Measurements from ENCODE around the gene GLT8D2.

- TF ChIP-seq, protein P1, sequence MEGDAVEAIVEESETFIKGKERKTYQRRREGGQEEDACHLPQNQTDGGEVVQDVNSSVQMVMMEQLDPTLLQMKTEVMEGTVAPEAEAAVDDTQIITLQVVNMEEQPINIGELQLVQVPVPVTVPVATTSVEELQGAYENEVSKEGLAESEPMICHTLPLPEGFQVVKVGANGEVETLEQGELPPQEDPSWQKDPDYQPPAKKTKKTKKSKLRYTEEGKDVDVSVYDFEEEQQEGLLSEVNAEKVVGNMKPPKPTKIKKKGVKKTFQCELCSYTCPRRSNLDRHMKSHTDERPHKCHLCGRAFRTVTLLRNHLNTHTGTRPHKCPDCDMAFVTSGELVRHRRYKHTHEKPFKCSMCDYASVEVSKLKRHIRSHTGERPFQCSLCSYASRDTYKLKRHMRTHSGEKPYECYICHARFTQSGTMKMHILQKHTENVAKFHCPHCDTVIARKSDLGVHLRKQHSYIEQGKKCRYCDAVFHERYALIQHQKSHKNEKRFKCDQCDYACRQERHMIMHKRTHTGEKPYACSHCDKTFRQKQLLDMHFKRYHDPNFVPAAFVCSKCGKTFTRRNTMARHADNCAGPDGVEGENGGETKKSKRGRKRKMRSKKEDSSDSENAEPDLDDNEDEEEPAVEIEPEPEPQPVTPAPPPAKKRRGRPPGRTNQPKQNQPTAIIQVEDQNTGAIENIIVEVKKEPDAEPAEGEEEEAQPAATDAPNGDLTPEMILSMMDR (conservative IDR thresholded peaks at IDR 0.05; ENCODE audit: low read depth in 2 of 2): no peak
- TF ChIP-seq EZH2 (IDR thresholded peaks at IDR 0.05; ENCODE audit: low read depth, unreplicated experiment): no peak
- TF ChIP-seq EZH2phosphoT487 (IDR thresholded peaks at IDR 0.05; ENCODE audit: unreplicated experiment): no peak
- no peak for TF ChIP-seq CREB1 (CRISPR knock-in tag; IDR thresholded peaks at IDR 0.05; ENCODE audit: low read depth)
- TF ChIP-seq POLR2AphosphoS5 (IDR thresholded peaks at IDR 0.05; ENCODE audit: low read depth): no peak
- TF ChIP-seq, protein P2, sequence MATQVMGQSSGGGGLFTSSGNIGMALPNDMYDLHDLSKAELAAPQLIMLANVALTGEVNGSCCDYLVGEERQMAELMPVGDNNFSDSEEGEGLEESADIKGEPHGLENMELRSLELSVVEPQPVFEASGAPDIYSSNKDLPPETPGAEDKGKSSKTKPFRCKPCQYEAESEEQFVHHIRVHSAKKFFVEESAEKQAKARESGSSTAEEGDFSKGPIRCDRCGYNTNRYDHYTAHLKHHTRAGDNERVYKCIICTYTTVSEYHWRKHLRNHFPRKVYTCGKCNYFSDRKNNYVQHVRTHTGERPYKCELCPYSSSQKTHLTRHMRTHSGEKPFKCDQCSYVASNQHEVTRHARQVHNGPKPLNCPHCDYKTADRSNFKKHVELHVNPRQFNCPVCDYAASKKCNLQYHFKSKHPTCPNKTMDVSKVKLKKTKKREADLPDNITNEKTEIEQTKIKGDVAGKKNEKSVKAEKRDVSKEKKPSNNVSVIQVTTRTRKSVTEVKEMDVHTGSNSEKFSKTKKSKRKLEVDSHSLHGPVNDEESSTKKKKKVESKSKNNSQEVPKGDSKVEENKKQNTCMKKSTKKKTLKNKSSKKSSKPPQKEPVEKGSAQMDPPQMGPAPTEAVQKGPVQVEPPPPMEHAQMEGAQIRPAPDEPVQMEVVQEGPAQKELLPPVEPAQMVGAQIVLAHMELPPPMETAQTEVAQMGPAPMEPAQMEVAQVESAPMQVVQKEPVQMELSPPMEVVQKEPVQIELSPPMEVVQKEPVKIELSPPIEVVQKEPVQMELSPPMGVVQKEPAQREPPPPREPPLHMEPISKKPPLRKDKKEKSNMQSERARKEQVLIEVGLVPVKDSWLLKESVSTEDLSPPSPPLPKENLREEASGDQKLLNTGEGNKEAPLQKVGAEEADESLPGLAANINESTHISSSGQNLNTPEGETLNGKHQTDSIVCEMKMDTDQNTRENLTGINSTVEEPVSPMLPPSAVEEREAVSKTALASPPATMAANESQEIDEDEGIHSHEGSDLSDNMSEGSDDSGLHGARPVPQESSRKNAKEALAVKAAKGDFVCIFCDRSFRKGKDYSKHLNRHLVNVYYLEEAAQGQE (IDR thresholded peaks at IDR 0.05; ENCODE audit: unreplicated experiment): no peak
- no peak for TF ChIP-seq STAT1 (IDR thresholded peaks at IDR 0.05; ENCODE audit: unreplicated experiment)
- TF ChIP-seq NANOG (IDR thresholded peaks at IDR 0.05; ENCODE audit: borderline replicate concordance): no peak
- TF ChIP-seq JUNB (IDR thresholded peaks at IDR 0.05; ENCODE audit: unreplicated experiment): no peak
- TF ChIP-seq ZNF114 (CRISPR knock-in tag; IDR thresholded peaks at IDR 0.05): no peak
- TF ChIP-seq ETS1 (IDR thresholded peaks at IDR 0.05): no peak
- TF ChIP-seq ZNF462 (CRISPR knock-in tag; IDR thresholded peaks at IDR 0.05): no peak
Measured at GRCh38 chr12:103947871-103948555, 102.0 kb downstream of the GLT8D2 start.
